ENCODE measurements around the gene CAPN14. TPM values are rescaled to one million over a fixed set of nuclear protein-coding genes. Genes with fewer than 3 reads are reported as not detected.

Gene CAPN14
- total and polyA plus RNA-seq, 12 donors: 0.10 to 0.28 (median 0.11) TPM; not detected in 5

DNA sequence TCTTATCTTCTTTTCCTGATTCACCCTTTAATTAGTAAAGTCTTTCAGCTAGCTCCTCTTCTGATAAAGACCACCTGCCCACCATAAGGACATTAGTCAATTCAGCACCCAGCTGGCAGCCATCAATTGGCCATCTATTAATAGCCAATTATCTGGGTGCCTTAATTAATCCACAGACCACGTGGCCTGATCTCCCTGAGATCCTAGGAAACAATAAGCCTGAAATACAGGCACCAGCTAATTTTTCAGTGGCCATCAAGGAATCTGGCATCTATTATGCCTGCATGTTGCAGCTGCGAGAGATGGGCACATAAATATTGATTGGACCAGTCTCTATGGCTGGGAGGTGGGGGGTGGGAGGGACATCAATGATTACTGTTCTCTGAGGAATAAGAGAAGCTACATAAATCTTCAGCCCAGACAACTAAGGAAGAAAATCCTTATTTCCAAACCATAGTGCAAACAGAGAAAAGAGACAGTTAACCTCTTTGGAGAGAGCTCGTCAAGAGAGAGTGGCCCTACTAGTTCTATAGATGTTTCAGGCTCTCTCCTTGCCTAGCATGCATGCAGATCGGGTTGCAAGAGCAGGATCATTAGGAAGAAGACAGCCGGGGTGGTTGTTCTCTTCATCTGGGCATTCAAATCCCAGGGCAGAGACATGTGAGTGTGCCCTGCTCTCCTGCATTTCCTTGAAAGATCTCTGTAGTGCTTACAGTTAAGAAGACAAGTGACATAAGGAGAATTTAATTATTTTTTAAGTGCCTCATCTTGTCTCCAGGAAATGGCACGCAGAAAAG lies 87.7 kb downstream of the CAPN14 start:
- 61 to 77% (median 70%) methylated on average over 6 of the region's 6 CpGs for WGBS, 4 donors
- intact Hi-C loops (cut with DNase I): no loop called here
- Histone ChIP-seq H3K9me3 (replicated peaks in 1 of 3) (no peaks in the 10 kb centered on the region), H3K4me1 (replicated peaks in 1 of 2) (no peaks in the 10 kb centered on the region), H3K36me3 (replicated peaks in 1 of 2) (no peaks in the 10 kb centered on the region), H3K27me3 (no peaks in the 10 kb centered on the region), H3K4me3 (no peak overlapping the region), H3K27ac (no peak overlapping the region)
- DNase-seq: no peak
- TF ChIP-seq POLR2A (IDR thresholded peaks at IDR 0.05) (no peak), CTCF (IDR thresholded peaks at IDR 0.05) (no peak)

DNA sequence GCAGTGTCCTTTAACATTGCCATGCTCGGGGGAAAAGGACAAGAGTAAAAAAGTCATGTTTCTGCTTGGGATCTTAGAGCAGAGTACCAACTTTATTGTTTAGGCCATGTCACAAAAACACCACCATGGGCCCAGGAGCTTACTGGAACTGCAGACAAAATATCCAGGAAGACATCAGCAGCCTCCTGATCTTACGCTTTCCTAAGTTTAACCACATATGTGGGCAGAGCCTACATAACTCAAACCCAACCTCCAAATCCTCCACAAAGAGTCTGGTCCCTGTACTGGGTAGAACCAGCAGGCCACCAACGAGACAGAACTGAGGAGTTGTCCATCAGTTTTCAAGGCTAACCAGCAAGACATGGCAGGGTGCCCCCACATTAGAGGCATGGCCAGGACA lies 89.4 kb downstream of the CAPN14 start:
- no peaks in the 10 kb centered on the region for H3K27me3 ChIP-seq
- WGBS, 4 donors: 51 to 81% (median 78%) methylated on average over 3 of the region's 3 CpGs
- no peak overlapping the region for H3K27ac ChIP-seq
- no peaks in the 10 kb centered on the region for H3K4me1 ChIP-seq (replicated peaks in 1 of 2)
- intact Hi-C loops (cut with DNase I): no loop called here
- DNase-seq: no peak
- H3K9me3 ChIP-seq (replicated peaks in 1 of 3): no peaks in the 10 kb centered on the region
- no peaks in the 10 kb centered on the region for H3K36me3 ChIP-seq (replicated peaks in 1 of 2)
- TF ChIP-seq CTCF (IDR thresholded peaks at IDR 0.05) (no peak), POLR2A (IDR thresholded peaks at IDR 0.05) (no peak)
- H3K4me3 ChIP-seq: no peak overlapping the region

GRCh38 chr2:31125918-31126695 lies 91.2 kb downstream of the CAPN14 start:
- H3K9me3 ChIP-seq (replicated peaks in 1 of 3): no peaks in the 10 kb centered on the region
- 62 to 70% (median 67%) methylated on average over 6 of the region's 6 CpGs for WGBS, 4 donors
- no peaks in the 10 kb centered on the region for H3K36me3 ChIP-seq (replicated peaks in 1 of 2)
- H3K4me1 ChIP-seq (replicated peaks in 1 of 2): no peaks in the 10 kb centered on the region
- H3K27ac ChIP-seq: no peak overlapping the region
- intact Hi-C loops (cut with DNase I): no loop called here
- no peak overlapping the region for H3K4me3 ChIP-seq
- no peak for TF ChIP-seq POLR2A (IDR thresholded peaks at IDR 0.05)
- DNase-seq: no peak
- no peaks in the 10 kb centered on the region for H3K27me3 ChIP-seq

DNA sequence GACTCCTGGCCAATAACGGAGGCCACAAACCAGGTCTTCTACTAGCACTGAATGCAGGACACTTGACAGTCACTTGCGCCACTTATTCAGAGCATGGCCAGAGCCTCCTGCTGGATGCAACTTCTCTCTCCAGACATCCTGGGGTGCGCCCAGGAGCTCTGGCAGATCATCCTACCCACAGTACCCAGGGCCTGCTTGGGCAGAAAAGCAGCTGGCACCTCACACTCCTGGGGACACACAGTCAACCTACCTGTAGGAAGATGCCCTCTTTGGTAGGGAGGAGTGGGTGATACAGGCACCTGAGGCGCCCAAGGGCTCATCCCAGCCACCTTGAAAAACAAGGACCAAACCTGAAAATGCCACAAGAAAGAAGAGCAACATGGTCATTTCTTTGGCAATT lies 92.4 kb downstream of the CAPN14 start:
- no peak for DNase-seq
- no peak overlapping the region for H3K4me3 ChIP-seq

More for the DNA sequence above, 92.4 kb downstream of the CAPN14 start:
- intact Hi-C loops (cut with DNase I): no loop called here
- Histone ChIP-seq H3K4me1 (replicated peaks in 1 of 2) (no peaks in the 10 kb centered on the region), H3K27ac (no peak overlapping the region), H3K27me3 (no peaks in the 10 kb centered on the region), H3K36me3 (replicated peaks in 1 of 2) (no peaks in the 10 kb centered on the region), H3K9me3 (replicated peaks in 1 of 3) (no peaks in the 10 kb centered on the region)
- no peak for TF ChIP-seq CTCF (IDR thresholded peaks at IDR 0.05)
- WGBS, 4 donors: 64 to 96% (median 88%) methylated on average over 4 of the region's 4 CpGs

Small RNA genes within 50 kb of the gene (small RNA-seq; reads per million reads assigned to genes)
- 0 reads per million in 2 donors for gene RNA5SP90

Other genes starting within 250 kb of the CAPN14 start
- gene GALNT14, start 79.1 kb downstream of the CAPN14 start, total RNA-seq: 1 to 10 TPM in 4 of 9 donors, under 1 TPM in 3, not detected in 2; 0.39 to 8.9 (median 1.5) TPM
- gene GALNT14, start 79.1 kb downstream of the CAPN14 start, polyA plus RNA-seq: 1 to 10 TPM; 1.6 to 3.5 (median 2.6) TPM
- 10 to 100 TPM; 15.9 to 51.9 (median 25.4) TPM for gene EHD3, start 16.6 kb upstream of the CAPN14 start, total RNA-seq
- gene EHD3, start 16.6 kb upstream of the CAPN14 start, polyA plus RNA-seq: 10 to 100 TPM in 1 of 3 donors, 1 to 10 TPM in 2; 4.6 to 28.6 (median 8.5) TPM
- gene XDH, start 197.2 kb upstream of the CAPN14 start, total RNA-seq: under 1 TPM in 1 of 9 donors, not detected in 8; 0.11 TPM
- gene XDH, start 197.2 kb upstream of the CAPN14 start, polyA plus RNA-seq: under 1 TPM in 1 of 3 donors, not detected in 2; under 0.01 TPM

Measured in adrenal gland (tissue), 12 donors.